Type B pancreatic cell (in vitro differentiated cells): ENCODE data around the gene TMED4. TPM values are rescaled to one million over a fixed set of nuclear protein-coding genes. Genes with fewer than 3 reads are reported as not detected.
"Not testable (repeated sequence)": the region's sequence is repeated elsewhere in the genome, so short reads cannot be mapped to it uniquely, and the experiment has no call there.

Source experiments
- DNase-seq: peaks from one replicate; pipeline ENCODE4 v3.0.0; 2021; ENCODE audit warnings: mixed read lengths; ENCODE audit not compliant: unreplicated experiment; ENCODE audit errors: extremely low spot score
- H3K27ac Mint-ChIP-seq: 2 replicates; pipeline ENCODE4 v1.8.0; 2021; ENCODE audit warnings: mild to moderate bottlenecking, mixed read lengths
- H3K27me3 Mint-ChIP-seq: 2 replicates; pipeline ENCODE4 v1.8.0; 2021; ENCODE audit warnings: mixed read lengths
- H3K36me3 Mint-ChIP-seq: 2 replicates; pipeline ENCODE4 v1.8.0; 2021; ENCODE audit warnings: mixed read lengths
- H3K4me1 Mint-ChIP-seq: one replicate; pipeline ENCODE4 v1.8.0; 2021; ENCODE audit warnings: mixed read lengths; ENCODE audit not compliant: unreplicated experiment
- H3K4me3 Mint-ChIP-seq: 2 replicates; pipeline ENCODE4 v1.8.0; 2021; ENCODE audit warnings: mild to moderate bottlenecking, mixed read lengths
- H3K9me3 Mint-ChIP-seq: 2 replicates; pipeline ENCODE4 v1.8.0; 2021; ENCODE audit warnings: mixed read lengths
- CTCF ChIP-seq: fragments of 200-600 bp; sonication (generic); conservative IDR thresholded peaks from 2 replicates; pipeline ENCODE4 v1.5.0; 2021; ENCODE audit warnings: antibody characterized with exemption, mild to moderate bottlenecking
- total RNA-seq: library from RNA; stranded (reverse); gene quantifications from 2 replicates; pipeline ENCODE4 v1.2.1, GENCODE V29; 2021; ENCODE audit warnings: low replicate concordance

TMED4 gene
- total RNA-seq, 1 donor from 2014 or later, result 92.8 TPM

DNA sequence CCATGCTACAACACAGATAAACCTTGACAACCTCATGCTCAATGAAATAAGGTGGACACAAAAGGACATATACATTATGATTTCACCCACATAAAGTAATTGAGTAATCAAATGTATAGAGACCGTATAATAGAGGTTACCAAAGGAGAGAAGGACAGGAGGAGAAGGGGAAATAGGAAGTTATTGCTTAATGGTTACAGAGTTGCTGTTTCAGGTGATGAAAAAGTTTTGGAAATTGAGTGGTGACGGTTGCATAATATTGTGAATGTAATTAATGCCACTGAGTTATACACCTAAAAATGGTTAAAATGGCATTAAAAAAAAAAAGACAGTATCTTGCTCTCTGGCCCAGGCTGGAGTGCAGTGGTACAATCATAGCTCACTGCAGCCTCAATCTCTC lies 22.9 kb upstream of the TMED4 start:
- Mint-ChIP-seq H3K4me3 (peak overlapping the region; percentile 22), H3K9me3 (no peaks in the 10 kb centered on the region), H3K4me1 (peaks cover 11% of the 10 kb centered on the region), H3K36me3 (peaks cover 4% of the 10 kb centered on the region), H3K27ac (peak overlapping the region; percentile 35), H3K27me3 (peaks cover 14% of the 10 kb centered on the region)
- no peak for DNase-seq
- TF ChIP-seq CTCF, result no peak

DNA sequence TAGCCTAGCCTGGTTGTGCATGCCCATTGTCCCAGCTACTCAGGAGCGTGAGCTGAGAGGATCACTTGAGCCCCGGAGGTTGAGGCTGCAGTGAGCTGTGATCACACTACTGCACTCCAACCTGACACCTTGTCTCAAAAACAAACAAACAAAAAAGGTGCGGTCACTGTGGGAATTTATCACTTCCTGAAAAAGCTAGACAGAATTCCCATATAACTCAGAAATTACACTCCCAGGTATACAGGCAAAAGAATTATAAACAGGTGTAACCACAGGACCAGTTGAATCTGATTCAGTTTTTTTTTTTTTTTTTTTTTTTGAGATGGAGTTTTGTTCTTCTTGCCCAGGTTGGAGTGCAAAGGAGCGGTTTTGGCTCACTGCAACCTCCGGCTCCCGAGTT lies 21.2 kb upstream of the TMED4 start:
- Mint-ChIP-seq H3K36me3 (peaks cover 4% of the 10 kb centered on the region), H3K27me3 (peaks cover 15% of the 10 kb centered on the region), H3K4me1 (peaks cover 7% of the 10 kb centered on the region), H3K4me3 (no peak overlapping the region), H3K27ac (no peak overlapping the region), H3K9me3 (no peaks in the 10 kb centered on the region)
- no peak for DNase-seq
- TF ChIP-seq CTCF, result no peak

GRCh38 chr7:44602576-44602910 lies 20.5 kb upstream of the TMED4 start:
- no peak for DNase-seq
- no peak overlapping the region for H3K4me3 Mint-ChIP-seq
- no peaks in the 10 kb centered on the region for H3K9me3 Mint-ChIP-seq
- peaks cover 4% of the 10 kb centered on the region for H3K36me3 Mint-ChIP-seq
- no peak for TF ChIP-seq CTCF
- peaks cover 7% of the 10 kb centered on the region for H3K4me1 Mint-ChIP-seq
- H3K27ac Mint-ChIP-seq, result no peak overlapping the region
- H3K27me3 Mint-ChIP-seq, result peaks cover 15% of the 10 kb centered on the region

GRCh38 chr7:44599222-44599621 lies 17.2 kb upstream of the TMED4 start:
- H3K4me3 Mint-ChIP-seq, result no peak overlapping the region
- H3K27me3 Mint-ChIP-seq, result peaks cover 16% of the 10 kb centered on the region
- TF ChIP-seq CTCF, result no peak
- H3K4me1 Mint-ChIP-seq, result no peaks in the 10 kb centered on the region
- no peak overlapping the region for H3K27ac Mint-ChIP-seq
- no peak for DNase-seq
- no peaks in the 10 kb centered on the region for H3K36me3 Mint-ChIP-seq
- no peaks in the 10 kb centered on the region for H3K9me3 Mint-ChIP-seq

DNA sequence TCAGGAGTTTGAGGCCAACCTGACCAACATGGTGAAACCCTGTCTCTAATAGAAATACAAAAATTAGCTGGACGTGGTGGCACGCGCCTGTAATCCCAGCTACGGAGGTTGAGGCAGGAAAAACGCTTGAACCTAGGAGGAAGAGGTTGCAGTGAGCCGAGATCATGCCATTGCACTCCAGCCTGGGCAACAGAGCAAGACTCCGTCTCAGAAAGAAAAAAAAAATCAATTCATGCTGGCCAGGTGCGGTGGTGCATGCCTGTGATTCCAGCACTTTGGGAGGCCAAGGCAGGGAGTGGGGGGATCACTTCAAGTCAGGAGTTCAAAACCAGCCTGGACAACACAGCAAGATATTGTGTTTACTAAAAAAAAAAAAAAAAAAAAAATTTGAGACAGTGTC lies 15.2 kb upstream of the TMED4 start:
- not testable (repeated sequence) for H3K36me3 Mint-ChIP-seq, H3K27ac Mint-ChIP-seq, H3K4me3 Mint-ChIP-seq, DNase-seq, H3K9me3 Mint-ChIP-seq, H3K4me1 Mint-ChIP-seq
- H3K27me3 Mint-ChIP-seq, result peaks cover 23% of the 10 kb centered on the region

- peaks cover 19% of the 10 kb centered on the region for H3K27me3 Mint-ChIP-seq
- no peaks in the 10 kb centered on the region for H3K36me3 Mint-ChIP-seq
- H3K27ac Mint-ChIP-seq, result no peak overlapping the region
- H3K9me3 Mint-ChIP-seq, result no peaks in the 10 kb centered on the region
- no peak overlapping the region for H3K4me3 Mint-ChIP-seq
- no peak for TF ChIP-seq CTCF
- no peak for DNase-seq
- H3K4me1 Mint-ChIP-seq, result no peaks in the 10 kb centered on the region
These were observed 14.1 kb upstream of the TMED4 start for GRCh38 chr7:44595934-44596635.
